Activated CD8-positive, alpha-beta memory T cell treated with anti-CD3 and anti-CD28 coated beads for 1 hour (primary cell): ENCODE data around the gene MET.

Experiments
- DNase-seq, 2 donors: peaks; one replicate each; pipeline ENCODE4 v3.0.0-alpha.2; 2020; ENCODE audit warnings: low read depth in 1 of 2; ENCODE audit errors: extremely low read depth in 1 of 2

Gene MET

DNA sequence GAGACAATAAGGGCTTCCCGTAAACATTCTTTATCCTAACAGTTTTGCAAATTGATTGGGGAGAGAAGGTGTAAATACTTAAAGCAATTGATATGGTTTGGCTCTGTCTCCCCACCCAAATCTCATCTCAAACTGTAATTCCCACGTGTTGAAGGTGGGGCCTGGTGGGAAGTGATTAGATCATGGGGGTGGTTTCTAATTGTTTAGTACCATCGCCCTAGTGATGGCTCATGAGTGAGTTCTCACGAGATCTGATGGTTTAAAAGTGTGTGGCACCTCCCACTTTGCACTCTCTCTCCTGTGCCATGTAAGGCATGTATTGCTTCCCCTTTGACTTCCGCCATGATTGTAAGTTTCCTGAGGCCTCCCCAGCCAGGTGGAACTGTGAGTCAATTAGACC is 168.3 kb downstream of the MET start:
- no peak for DNase-seq

DNA sequence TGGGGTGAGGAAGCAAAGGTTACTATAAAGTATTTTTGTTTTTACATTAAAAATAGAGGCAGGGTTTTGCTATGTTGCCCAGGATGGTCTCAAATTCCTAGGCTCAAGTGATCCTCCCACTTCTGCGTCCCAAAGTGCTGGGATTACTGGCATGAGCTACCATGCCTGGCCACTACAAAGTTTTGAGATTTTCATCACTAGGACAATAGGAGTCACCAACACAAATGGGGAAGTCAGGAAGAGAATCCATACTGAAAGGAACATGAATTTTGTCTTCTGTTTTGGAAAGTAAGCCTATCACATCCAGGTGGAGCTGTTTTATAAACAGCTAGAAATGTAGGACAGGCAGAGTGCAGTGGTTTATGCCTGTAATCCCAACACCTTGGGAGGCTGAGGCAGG is 170.4 kb downstream of the MET start:
- DNase-seq = no peak

- no peak for DNase-seq
Measured at GRCh38 chr7:116843378-116843777, 171.4 kb downstream of the MET start.
